Stimulated activated naive B cell treated with anti-CD40 and anti-IgM and Interleukin-4, amounts not matched to agents 10 μg/mL and 1 μg/mL and 100 μg/mL, for 72 hours (primary cell): ENCODE data around the gene R3HCC1L.
A peak's percentile ranks its signal among the peaks of the same experiment; 100 is the strongest.

Experiments used
- ATAC-seq, 2 donors: fragments of 150-1000 bp; cut with Tn5 transposase; replicated peaks; 2 replicates each; pipeline ENCODE4 v1.10.0; 2021; ENCODE audit warnings: moderate library complexity in 1 of 2
- DNase-seq: peaks from one replicate; pipeline ENCODE4 v3.0.0; 2021
- H3K27ac Mint-ChIP-seq: one replicate; pipeline ENCODE4 v1.8.0; 2022; ENCODE audit warnings: mild to moderate bottlenecking, mixed read lengths
- H3K27me3 Mint-ChIP-seq, 2 donors: one replicate each; pipeline ENCODE4 v1.8.0; 2022; ENCODE audit warnings: mixed read lengths in 2 of 2
- H3K36me3 Mint-ChIP-seq, 2 donors: one replicate each; pipeline ENCODE4 v1.8.0; 2022; ENCODE audit warnings: mixed read lengths in 2 of 2, mild to moderate bottlenecking in 1 of 2
- H3K4me1 Mint-ChIP-seq, 2 donors: one replicate each; pipeline ENCODE4 v1.8.0; 2022; ENCODE audit warnings: mixed read lengths in 2 of 2, mild to moderate bottlenecking in 1 of 2
- H3K4me3 Mint-ChIP-seq, 2 donors: one replicate each; pipeline ENCODE4 v1.8.0; 2022; ENCODE audit warnings: mild to moderate bottlenecking in 2 of 2, mixed read lengths in 2 of 2, moderate library complexity in 1 of 2
- H3K9me3 Mint-ChIP-seq, 2 donors: one replicate each; pipeline ENCODE4 v1.8.0; 2022; ENCODE audit warnings: mixed read lengths in 2 of 2, mild to moderate bottlenecking in 1 of 2

R3HCC1L gene

DNA sequence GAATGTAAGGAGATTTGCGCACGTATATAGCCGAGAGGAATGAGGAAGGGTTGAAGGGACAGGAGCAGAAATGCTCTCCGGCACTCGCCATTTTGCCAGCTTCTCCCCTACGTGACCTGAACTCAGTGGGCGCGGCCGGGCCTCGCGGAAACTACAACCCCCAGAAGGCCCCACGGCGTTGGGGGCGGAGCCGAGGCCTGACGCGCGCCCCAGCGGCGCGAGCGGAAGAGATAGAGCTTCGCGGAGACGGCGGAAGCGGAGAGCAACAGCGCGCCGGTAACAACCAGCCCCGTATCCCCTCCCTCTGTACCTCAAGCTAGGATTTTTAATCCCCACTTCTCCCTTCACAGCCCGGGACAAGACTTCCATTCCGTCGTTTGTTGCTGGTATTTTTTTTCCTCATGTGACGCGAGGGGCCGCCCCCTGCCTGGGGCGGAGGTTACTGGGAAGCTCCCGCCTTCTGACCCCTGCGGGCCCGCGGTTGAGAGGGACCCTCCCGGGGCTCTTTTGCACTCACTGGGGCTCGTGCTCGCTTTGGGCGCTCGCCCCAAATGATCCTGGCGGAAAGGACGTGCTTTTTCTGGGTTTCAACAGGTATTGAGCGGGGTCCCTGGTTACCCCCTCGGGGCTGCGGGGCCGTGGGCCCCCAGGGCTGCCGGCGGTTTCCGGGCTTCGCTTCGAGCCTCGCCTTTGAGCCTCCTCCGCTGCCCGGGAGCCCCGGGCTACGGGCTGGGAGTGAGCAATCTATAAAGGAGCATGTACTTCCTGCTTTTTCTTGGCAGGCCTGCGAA is at the start of gene R3HCC1L:
Gene R3HCC1L, plus strand, starts transcription at position 227 of the 791 bp plus-strand sequence. CDS start 73,458 bp downstream, outside the sequence.
- H3K4me1 Mint-ChIP-seq: peaks cover 27 to 45% of the 10 kb centered on the region in 2 donors
- DNase-seq (peak; percentile 94), ATAC-seq (peak; percentile 90 to 92)
- H3K36me3 Mint-ChIP-seq: peaks cover 2 to 6% of the 10 kb centered on the region in 2 donors
- peak within 1 kb of the TSS; percentile 93 for H3K27ac Mint-ChIP-seq
- H3K4me3 Mint-ChIP-seq: peak within 1 kb of the TSS; percentile 90 to 98
- no peaks in the 10 kb centered on the region for H3K27me3 Mint-ChIP-seq
- peaks cover 0 to 3% of the 10 kb centered on the region in 2 donors for H3K9me3 Mint-ChIP-seq

DNA sequence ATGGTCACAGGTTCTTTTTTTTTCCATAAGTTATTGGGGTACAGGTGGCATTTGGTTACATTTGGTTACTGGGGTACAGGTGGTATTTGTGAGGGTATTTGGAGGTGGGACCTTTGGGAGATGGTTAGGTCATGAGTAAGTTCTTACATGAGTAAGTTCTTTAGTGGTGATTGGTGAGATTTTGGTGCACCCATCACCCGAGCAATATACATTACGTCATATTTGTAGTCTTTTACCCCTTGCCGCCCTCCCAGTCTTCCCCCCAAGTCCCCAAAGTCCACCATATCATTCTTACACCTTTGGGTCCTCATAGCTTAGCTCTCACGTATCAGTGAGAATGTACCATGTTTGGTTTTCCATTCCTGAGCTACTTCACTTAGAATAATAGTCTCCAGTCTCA is 49.2 kb upstream of the R3HCC1L start:
- no peaks in the 10 kb centered on the region for H3K4me1 Mint-ChIP-seq
- peaks cover 12 to 14% of the 10 kb centered on the region in 2 donors for H3K27me3 Mint-ChIP-seq

DNA sequence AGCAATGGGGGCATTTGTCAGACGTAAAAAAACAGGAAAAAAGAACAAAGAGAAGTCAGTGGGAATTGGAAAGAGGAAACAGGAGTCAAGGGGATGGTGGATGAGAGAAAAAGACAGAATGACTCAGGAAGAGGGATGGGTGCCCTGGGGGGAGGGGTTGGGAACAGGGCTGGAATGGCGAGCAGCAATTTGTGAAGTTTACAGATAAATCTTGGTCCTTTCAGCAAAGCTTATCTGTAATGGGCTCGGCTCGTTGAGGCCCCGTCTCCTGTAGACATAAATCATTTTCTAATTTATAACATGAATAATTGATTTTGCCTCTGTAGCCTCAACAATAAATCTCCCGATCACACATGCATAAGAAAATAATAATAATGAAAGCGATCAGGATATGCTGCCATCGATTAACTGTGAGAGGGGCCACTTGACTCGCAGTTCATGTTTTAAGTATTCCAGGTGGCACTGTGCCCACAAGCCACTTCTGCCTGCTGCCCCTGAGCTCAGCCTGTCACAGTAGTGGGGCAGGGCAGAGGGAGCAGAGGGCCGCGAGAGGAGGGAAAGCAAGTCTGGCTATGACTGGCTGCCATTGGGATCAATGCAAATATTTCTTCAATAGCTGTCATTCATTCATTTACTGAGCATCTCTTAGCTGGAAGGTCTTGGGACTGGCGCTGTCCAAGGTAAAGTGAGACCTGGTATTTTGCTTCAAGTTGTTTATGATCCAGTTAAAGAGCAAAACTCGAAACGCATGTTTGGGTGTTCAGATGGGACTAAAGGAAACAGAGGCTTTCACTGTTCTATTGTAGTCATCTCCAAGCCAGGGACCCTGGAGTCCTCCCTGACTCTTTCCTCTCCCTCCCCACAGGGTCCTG is 47.4 kb upstream of the R3HCC1L start:
- Mint-ChIP-seq H3K4me3 (no peak overlapping the region), H3K27me3 (peaks cover 12 to 14% of the 10 kb centered on the region in 2 donors), H3K9me3 (no peaks in the 10 kb centered on the region), H3K36me3 (no peaks in the 10 kb centered on the region), H3K4me1 (no peaks in the 10 kb centered on the region), H3K27ac (no peak overlapping the region)
- DNase-seq: no peak
- ATAC-seq: no peak

More for the DNA sequence above, 49.2 kb upstream of the R3HCC1L start:
- Mint-ChIP-seq H3K4me3 (no peak overlapping the region), H3K9me3 (no peaks in the 10 kb centered on the region), H3K27ac (no peak overlapping the region), H3K36me3 (no peaks in the 10 kb centered on the region)
- no peak for DNase-seq
- ATAC-seq: no peak

- DNase-seq (no peak), ATAC-seq (no peak)
- H3K4me3 Mint-ChIP-seq: no peak overlapping the region
- H3K36me3 Mint-ChIP-seq: no peaks in the 10 kb centered on the region
- H3K4me1 Mint-ChIP-seq: no peaks in the 10 kb centered on the region
- peaks cover 5 to 7% of the 10 kb centered on the region in 2 donors for H3K27me3 Mint-ChIP-seq
- H3K27ac Mint-ChIP-seq: no peak overlapping the region
- no peaks in the 10 kb centered on the region for H3K9me3 Mint-ChIP-seq
Observed at GRCh38 chr10:98088186-98088971, 46.1 kb upstream of the R3HCC1L start.

DNA sequence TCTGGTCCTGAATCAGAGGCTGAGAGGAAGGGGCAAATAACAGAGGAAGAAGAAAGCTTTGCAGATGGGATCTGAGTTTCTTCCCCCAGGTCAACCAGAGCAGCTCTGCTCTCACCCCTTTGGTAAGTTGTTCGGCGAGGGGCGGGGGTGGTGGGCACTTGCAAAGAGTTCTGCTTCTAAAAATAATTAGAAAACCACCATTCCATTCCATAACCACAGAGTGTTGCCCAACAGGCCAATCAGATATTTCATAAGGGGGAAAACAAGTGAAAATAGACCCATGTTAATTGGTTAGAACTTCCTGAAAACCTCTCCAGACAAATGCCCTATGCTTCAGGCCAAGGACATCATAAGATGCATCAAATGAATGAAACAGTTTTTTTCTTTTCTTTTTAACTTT is 43.6 kb upstream of the R3HCC1L start:
- Mint-ChIP-seq H3K4me3 (no peak overlapping the region), H3K4me1 (no peaks in the 10 kb centered on the region), H3K36me3 (no peaks in the 10 kb centered on the region), H3K9me3 (no peaks in the 10 kb centered on the region), H3K27ac (no peak overlapping the region), H3K27me3 (peaks cover 7 to 9% of the 10 kb centered on the region in 2 donors)
- ATAC-seq (no peak), DNase-seq (no peak)

DNA sequence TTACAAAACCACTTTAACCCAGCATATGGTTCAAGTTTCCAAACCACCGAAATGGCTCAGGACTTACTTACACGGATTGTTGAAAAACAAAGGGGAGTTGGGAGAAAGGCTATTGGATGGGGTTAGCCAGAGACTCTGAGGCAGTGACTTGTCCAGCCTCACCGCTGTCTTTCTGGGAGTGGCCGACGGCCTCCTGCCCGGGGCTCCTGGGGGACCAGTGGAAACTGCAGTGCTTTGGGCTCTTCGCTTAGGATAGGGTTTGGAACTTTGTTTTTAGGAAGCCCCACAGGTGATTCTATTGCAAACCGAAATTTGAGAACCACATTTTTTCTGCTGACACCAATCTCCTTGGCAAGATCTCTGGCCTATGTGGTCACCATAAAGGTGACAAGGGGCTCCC is 38.1 kb upstream of the R3HCC1L start:
- Mint-ChIP-seq H3K4me1 (no peaks in the 10 kb centered on the region), H3K4me3 (no peak overlapping the region), H3K27me3 (peaks cover 4 to 5% of the 10 kb centered on the region in 2 donors), H3K9me3 (no peaks in the 10 kb centered on the region), H3K27ac (no peak overlapping the region), H3K36me3 (no peaks in the 10 kb centered on the region)
- no peak for ATAC-seq
- no peak for DNase-seq

DNA sequence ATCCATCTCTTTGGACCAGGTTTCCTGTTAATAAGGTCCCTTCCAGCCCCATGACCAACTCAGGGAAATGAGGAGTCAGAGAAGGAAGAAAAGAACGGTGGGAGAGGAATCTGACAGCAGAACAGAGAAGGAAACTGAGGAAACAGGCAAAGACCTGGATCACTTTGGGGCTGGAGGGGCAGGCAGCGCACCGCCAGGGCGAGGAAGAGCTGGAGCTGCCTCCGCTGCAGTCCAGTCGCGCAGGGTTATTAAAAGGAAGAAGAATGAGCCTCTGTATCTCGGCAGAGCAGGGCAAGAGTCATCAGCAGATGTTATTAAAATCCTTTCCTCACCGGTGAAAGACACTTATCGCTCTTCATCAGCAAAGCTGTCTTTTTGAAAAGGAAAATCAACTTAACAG is 37.7 kb upstream of the R3HCC1L start:
- H3K27ac Mint-ChIP-seq: no peak overlapping the region
- H3K4me1 Mint-ChIP-seq: no peaks in the 10 kb centered on the region
- no peaks in the 10 kb centered on the region for H3K9me3 Mint-ChIP-seq
- ATAC-seq (no peak), DNase-seq (no peak)
- H3K27me3 Mint-ChIP-seq: peaks cover 4 to 5% of the 10 kb centered on the region in 2 donors
- no peak overlapping the region for H3K4me3 Mint-ChIP-seq
- no peaks in the 10 kb centered on the region for H3K36me3 Mint-ChIP-seq

DNA sequence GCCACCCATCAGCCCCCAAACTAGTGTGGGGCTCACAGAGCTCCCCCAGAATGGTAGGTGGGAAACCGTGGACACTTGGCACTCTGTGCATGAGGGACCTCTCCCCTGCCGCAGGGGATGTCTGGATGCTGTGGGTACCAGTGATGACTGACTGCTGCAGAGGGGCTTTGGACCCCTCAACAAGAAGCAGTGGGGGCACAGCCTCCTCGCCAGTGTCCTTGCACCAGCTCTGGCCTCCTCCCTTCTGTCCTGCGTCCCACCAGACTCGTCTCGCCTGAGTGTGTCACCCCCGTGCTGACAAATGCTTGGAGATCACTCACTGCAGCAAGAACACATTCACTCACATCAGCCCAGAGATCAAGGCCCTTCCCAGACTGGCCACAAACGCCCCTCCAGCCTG is 37.3 kb upstream of the R3HCC1L start:
- no peak overlapping the region for H3K27ac Mint-ChIP-seq
- H3K36me3 Mint-ChIP-seq: no peaks in the 10 kb centered on the region
- no peaks in the 10 kb centered on the region for H3K4me1 Mint-ChIP-seq
- DNase-seq (no peak), ATAC-seq (no peak)
- H3K4me3 Mint-ChIP-seq: no peak overlapping the region
- no peaks in the 10 kb centered on the region for H3K9me3 Mint-ChIP-seq
- peaks cover 4 to 5% of the 10 kb centered on the region in 2 donors for H3K27me3 Mint-ChIP-seq

GRCh38 chr10:98097616-98098015 is 36.8 kb upstream of the R3HCC1L start:
- Mint-ChIP-seq H3K27me3 (peaks cover 4 to 5% of the 10 kb centered on the region in 2 donors), H3K4me3 (no peak overlapping the region), H3K36me3 (no peaks in the 10 kb centered on the region), H3K9me3 (no peaks in the 10 kb centered on the region), H3K4me1 (no peaks in the 10 kb centered on the region), H3K27ac (no peak overlapping the region)
- ATAC-seq (no peak), DNase-seq (no peak)

DNA sequence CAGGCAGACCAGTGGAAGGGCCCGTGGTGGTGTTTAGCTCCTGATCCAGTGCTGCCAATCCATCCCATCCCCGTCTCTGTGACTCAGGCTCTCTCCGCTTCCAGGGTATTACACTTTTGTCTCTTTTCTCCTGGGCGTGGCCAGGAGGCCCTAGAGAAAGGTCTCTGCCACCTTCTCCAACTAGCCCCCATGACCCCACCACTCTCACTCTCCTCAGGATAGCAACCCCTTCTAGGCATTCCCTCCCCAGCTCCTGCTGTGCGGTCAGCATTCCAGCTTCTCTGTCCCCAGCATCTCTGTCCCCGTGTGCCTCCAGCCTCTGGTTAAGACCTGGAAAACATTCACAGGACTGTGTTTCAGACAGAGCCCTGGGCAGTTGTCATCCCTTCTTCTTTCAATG is 36.2 kb upstream of the R3HCC1L start:
- no peak for DNase-seq
- H3K9me3 Mint-ChIP-seq: no peaks in the 10 kb centered on the region

DNA sequence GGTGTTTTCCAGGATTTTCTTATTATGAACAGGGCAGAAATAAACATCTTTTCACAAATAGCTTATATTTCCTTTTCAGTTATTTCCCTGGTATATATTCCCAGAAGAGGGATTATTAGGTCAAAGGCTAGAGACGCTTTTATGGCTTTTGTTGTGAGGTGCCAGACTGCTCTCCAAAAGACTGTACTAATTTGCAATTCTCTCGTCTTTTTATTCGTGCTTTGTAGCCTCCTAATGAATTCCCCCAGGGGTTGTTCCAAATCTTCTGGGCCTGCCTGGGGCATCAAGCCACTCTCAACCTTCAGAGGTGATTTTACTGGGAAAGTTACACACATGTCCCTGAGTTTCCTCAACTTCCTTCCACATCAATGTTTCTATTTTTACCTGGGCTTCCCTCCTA is 34.0 kb upstream of the R3HCC1L start:
- no peaks in the 10 kb centered on the region for H3K4me1 Mint-ChIP-seq
- ATAC-seq: no peak
- H3K4me3 Mint-ChIP-seq: no peak overlapping the region
- no peaks in the 10 kb centered on the region for H3K9me3 Mint-ChIP-seq
- peaks cover 5% of the 10 kb centered on the region in 2 donors for H3K27me3 Mint-ChIP-seq
- H3K36me3 Mint-ChIP-seq: no peaks in the 10 kb centered on the region
- H3K27ac Mint-ChIP-seq: no peak overlapping the region
- DNase-seq: no peak

More for the DNA sequence above, 36.2 kb upstream of the R3HCC1L start:
- H3K27ac Mint-ChIP-seq: no peak overlapping the region
- no peak for ATAC-seq
- no peaks in the 10 kb centered on the region for H3K4me1 Mint-ChIP-seq
- no peak overlapping the region for H3K4me3 Mint-ChIP-seq
- no peaks in the 10 kb centered on the region for H3K36me3 Mint-ChIP-seq
- H3K27me3 Mint-ChIP-seq: peaks cover 4 to 5% of the 10 kb centered on the region in 2 donors

GRCh38 chr10:98101366-98101765 is 33.1 kb upstream of the R3HCC1L start:
- no peak for ATAC-seq
- no peaks in the 10 kb centered on the region for H3K4me1 Mint-ChIP-seq
- no peak for DNase-seq
- no peaks in the 10 kb centered on the region for H3K36me3 Mint-ChIP-seq
- H3K27ac Mint-ChIP-seq: no peak overlapping the region
- H3K4me3 Mint-ChIP-seq: no peak overlapping the region
- H3K9me3 Mint-ChIP-seq: no peaks in the 10 kb centered on the region
- H3K27me3 Mint-ChIP-seq: peaks cover 5% of the 10 kb centered on the region in 2 donors

DNA sequence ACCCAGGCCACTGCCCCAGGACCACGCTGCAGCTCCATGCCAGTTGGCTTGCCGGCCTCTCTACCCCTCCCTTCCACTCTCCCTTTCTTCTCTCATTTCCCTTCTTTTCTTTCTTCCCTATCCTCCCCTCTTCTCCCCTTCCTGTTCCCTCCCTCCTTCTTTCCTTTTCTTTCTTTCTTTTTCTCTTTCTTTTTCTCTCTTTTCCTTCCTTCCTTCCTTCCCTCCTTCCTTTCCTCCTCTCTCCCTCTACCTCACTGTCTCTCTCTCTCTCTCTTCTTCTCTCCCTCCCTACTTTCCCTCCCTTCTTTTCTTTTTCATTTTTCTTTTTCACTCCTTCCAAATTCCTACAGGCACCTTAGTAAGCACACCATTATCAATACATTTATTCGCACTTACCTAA is 30.3 kb upstream of the R3HCC1L start:
- Mint-ChIP-seq H3K27me3 (peaks cover 5 to 12% of the 10 kb centered on the region in 2 donors), H3K9me3 (no peaks in the 10 kb centered on the region)
- DNase-seq: no peak

GRCh38 chr10:98106531-98106930 is 27.9 kb upstream of the R3HCC1L start:
- Mint-ChIP-seq H3K4me1 (no peaks in the 10 kb centered on the region), H3K9me3 (peaks cover 0 to 1% of the 10 kb centered on the region in 2 donors), H3K27me3 (peaks cover 23 to 25% of the 10 kb centered on the region in 2 donors), H3K4me3 (no peak overlapping the region), H3K36me3 (no peaks in the 10 kb centered on the region), H3K27ac (no peak overlapping the region)
- ATAC-seq: no peak
- no peak for DNase-seq

More for the DNA sequence above, 30.3 kb upstream of the R3HCC1L start:
- H3K27ac Mint-ChIP-seq: no peak overlapping the region
- no peaks in the 10 kb centered on the region for H3K36me3 Mint-ChIP-seq
- no peaks in the 10 kb centered on the region for H3K4me1 Mint-ChIP-seq
- no peak for ATAC-seq
- no peak overlapping the region for H3K4me3 Mint-ChIP-seq
